Liver (tissue), 9 donors: ENCODE data around the gene SMTNL2. TPM values are rescaled to one million over a fixed set of nuclear protein-coding genes. Genes with fewer than 3 reads are reported as not detected.

Source experiments
- DNase-seq: peaks from one replicate; pipeline ENCODE4 v3.0.0-alpha.2; 2017; ENCODE audit warnings: low spot score
- H3K27ac ChIP-seq, 2 donors: one replicate each; pipeline ENCODE4 v1.7.0; 2013; ENCODE audit warnings: inconsistent platforms in 2 of 2, low read length in 2 of 2, control low read depth in 1 of 2, low read depth in 1 of 2, mild to moderate bottlenecking in 1 of 2
- H3K27me3 ChIP-seq, 4 donors: one replicate each; pipeline versions ENCODE4 v1.6.1 to v1.7.0; 2013; ENCODE audit warnings: low read length in 3 of 4, inconsistent platforms in 1 of 4, mild to moderate bottlenecking in 1 of 4, moderate library complexity in 1 of 4; ENCODE audit not compliant: control insufficient read depth in 4 of 4, insufficient read depth in 4 of 4
- H3K36me3 ChIP-seq, 4 donors: one replicate each; pipeline versions ENCODE4 v1.6.1 to v1.7.0; 2013; ENCODE audit warnings: low read length in 3 of 4, mild to moderate bottlenecking in 3 of 4, low read depth in 1 of 4, moderate library complexity in 1 of 4; ENCODE audit not compliant: control insufficient read depth in 4 of 4, insufficient read depth in 3 of 4
- H3K4me1 ChIP-seq, 4 donors: one replicate each; pipeline versions ENCODE4 v1.6.1 to v1.7.0; 2013; ENCODE audit warnings: low read length in 3 of 4, mild to moderate bottlenecking in 3 of 4, moderate library complexity in 1 of 4; ENCODE audit not compliant: control insufficient read depth in 4 of 4, insufficient read depth in 4 of 4
- H3K4me3 ChIP-seq, 3 donors: one replicate each; pipeline versions ENCODE4 v1.6.1 to v1.7.0; 2013; ENCODE audit warnings: low read length in 3 of 3, control low read depth in 1 of 3, low read depth in 1 of 3, mild to moderate bottlenecking in 1 of 3
- H3K9ac ChIP-seq, 2 donors: one replicate each; pipeline ENCODE4 v1.7.0; 2013; ENCODE audit warnings: low read length in 2 of 2, mild to moderate bottlenecking in 2 of 2, moderate library complexity in 2 of 2, control low read depth in 1 of 2, low read depth in 1 of 2
- H3K9me3 ChIP-seq, 4 donors: one replicate each; pipeline versions ENCODE4 v1.6.1 to v1.7.0; 2013; ENCODE audit warnings: low read length in 3 of 4; ENCODE audit not compliant: control insufficient read depth in 4 of 4
- CTCF ChIP-seq: fragments of 150-350 bp; IDR thresholded peaks from 2 replicates; pipeline ENCODE4 v1.5.1; 2017; ENCODE audit warnings: improper control_type of control experiment, low read depth, low read length; ENCODE audit not compliant: missing input control
- EGR1 ChIP-seq, 2 donors: IDR thresholded peaks; 2 replicates each; pipeline ENCODE4 v1.6.1; 2016 to 2018; ENCODE audit warnings: antibody characterized with exemption in 2 of 2, low read depth in 2 of 2
- FOXA1 ChIP-seq: IDR thresholded peaks from 2 replicates; pipeline ENCODE4 v1.6.1; 2016; ENCODE audit warnings: antibody characterized with exemption
- FOXA2 ChIP-seq: IDR thresholded peaks from 2 replicates; pipeline ENCODE4 v1.6.1; 2016; ENCODE audit warnings: antibody characterized with exemption
- GABPA ChIP-seq, 2 donors: IDR thresholded peaks in 1 of 2; conservative IDR thresholded peaks in 1 of 2; 2 replicates each; pipeline ENCODE4 v1.6.1; 2016; ENCODE audit warnings: antibody characterized with exemption in 2 of 2, mild to moderate bottlenecking in 1 of 2, moderate library complexity in 1 of 2
- HNF4A ChIP-seq, 2 donors: conservative IDR thresholded peaks; 2 replicates each; pipeline ENCODE4 v1.6.1; 2016; ENCODE audit warnings: antibody characterized with exemption in 2 of 2, mild to moderate bottlenecking in 2 of 2
- HNF4G ChIP-seq: IDR thresholded peaks from 2 replicates; pipeline ENCODE4 v1.6.1; 2016; ENCODE audit warnings: antibody characterized with exemption
- JUND ChIP-seq, 2 donors: IDR thresholded peaks; 2 replicates each; pipeline ENCODE4 v1.6.1; 2016; ENCODE audit warnings: antibody characterized with exemption in 2 of 2
- MAX ChIP-seq: IDR thresholded peaks from 2 replicates; pipeline ENCODE4 v1.6.1; 2016; ENCODE audit warnings: antibody characterized with exemption
- NR2F2 ChIP-seq: IDR thresholded peaks from 2 replicates; pipeline ENCODE4 v1.6.1; 2016; ENCODE audit warnings: antibody characterized with exemption
- RAD21 ChIP-seq, 2 donors: IDR thresholded peaks; 2 replicates each; pipeline ENCODE4 v1.6.1; 2016; ENCODE audit warnings: antibody characterized with exemption in 2 of 2, mild to moderate bottlenecking in 2 of 2
- RXRA ChIP-seq, 2 donors: IDR thresholded peaks; 2 replicates each; pipeline ENCODE4 v1.6.1; 2017 to 2018; ENCODE audit warnings: antibody characterized with exemption in 2 of 2, mild to moderate bottlenecking in 1 of 2
- SP1 ChIP-seq: IDR thresholded peaks from 2 replicates; pipeline ENCODE4 v1.6.1; 2018; ENCODE audit warnings: antibody characterized with exemption, mild to moderate bottlenecking
- TAF1 ChIP-seq: conservative IDR thresholded peaks from 2 replicates; pipeline ENCODE4 v1.6.1; 2016; ENCODE audit warnings: antibody characterized with exemption, mild to moderate bottlenecking
- YY1 ChIP-seq: IDR thresholded peaks from 2 replicates; pipeline ENCODE4 v1.6.1; 2016; ENCODE audit warnings: antibody characterized with exemption, mild to moderate bottlenecking
- WGBS: extraction: QIAGEN DNeasy Blood & Tissue Kit; methylation state at CpG from one replicate; pipeline ENCODE4 v1.1.7; 2013; 5-methylcytosine and 5-hydroxymethylcytosine counted together
- polyA plus RNA-seq, 2 donors: library from polyadenylated mRNA; stranded (reverse) in 1 of 2; unstranded in 1 of 2; fragments of 200-250 nt in 1 of 2; fragments of >200 nt in 1 of 2; fragmentation: Nextera tagmentation in 1 of 2; extraction: Ambion mirVana in 1 of 2; gene quantifications; one replicate each; pipeline versions ENCODE4 v1.2.1 to v1.2.3, GENCODE V29; 2013 to 2015
- total RNA-seq, 2 donors: library from RNA; depleted of rRNA; stranded (reverse); fragments of >200 nt; gene quantifications; one replicate each; pipeline ENCODE4 v1.2.3, GENCODE V29; 2014
- TF ChIP-seq, protein P1 (sequence below): IDR thresholded peaks from 2 replicates; pipeline ENCODE4 v1.6.1; 2016; ENCODE audit warnings: antibody characterized with exemption
- TF ChIP-seq, protein P2 (sequence below): IDR thresholded peaks from 2 replicates; pipeline ENCODE4 v1.6.1; 2016; ENCODE audit warnings: antibody characterized with exemption
- TF ChIP-seq, protein P3 (sequence below): IDR thresholded peaks from 2 replicates; pipeline ENCODE4 v1.6.1; 2016; ENCODE audit warnings: antibody characterized with exemption, mild to moderate bottlenecking
- donor health status: healthy.
- donor health status: healthy.
- donor health status: healthy.
- donor health status: healthy.
- donor health status: healthy.

Gene SMTNL2
- total and polyA plus RNA-seq, 4 donors, result 0.13 to 0.29 TPM; not detected in 2

GRCh38 chr17:4566785-4567184 lies 17.5 kb upstream of the SMTNL2 start:
- H3K27ac ChIP-seq, result no peak overlapping the region
- H3K27me3 ChIP-seq, result no peaks in the 10 kb centered on the region
- DNase-seq, result peak; percentile 57
- TF ChIP-seq JUND (IDR thresholded peaks at IDR 0.05) (no peak), RAD21 (IDR thresholded peaks at IDR 0.05) (peak; percentile 83 to 91), NR2F2 (peak; percentile 15), FOXA2 (no peak), CTCF (peak; percentile 78), HNF4A (conservative IDR thresholded peaks at IDR 0.05) (peak in 1 of 2 donors; percentile 32)
- TF ChIP-seq, protein P1, sequence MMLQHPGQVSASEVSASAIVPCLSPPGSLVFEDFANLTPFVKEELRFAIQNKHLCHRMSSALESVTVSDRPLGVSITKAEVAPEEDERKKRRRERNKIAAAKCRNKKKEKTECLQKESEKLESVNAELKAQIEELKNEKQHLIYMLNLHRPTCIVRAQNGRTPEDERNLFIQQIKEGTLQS, result no peak
- H3K36me3 ChIP-seq, result no peaks in the 10 kb centered on the region
- no peak overlapping the region for H3K9ac ChIP-seq
- 22% methylated on average over 5 of the region's 5 CpGs for whole genome bisulfite sequencing
- peaks cover 0 to 8% (median 2%) of the 10 kb centered on the region in 4 donors for H3K4me1 ChIP-seq
- H3K9me3 ChIP-seq, result no peaks in the 10 kb centered on the region
- H3K4me3 ChIP-seq, result no peak overlapping the region

DNA sequence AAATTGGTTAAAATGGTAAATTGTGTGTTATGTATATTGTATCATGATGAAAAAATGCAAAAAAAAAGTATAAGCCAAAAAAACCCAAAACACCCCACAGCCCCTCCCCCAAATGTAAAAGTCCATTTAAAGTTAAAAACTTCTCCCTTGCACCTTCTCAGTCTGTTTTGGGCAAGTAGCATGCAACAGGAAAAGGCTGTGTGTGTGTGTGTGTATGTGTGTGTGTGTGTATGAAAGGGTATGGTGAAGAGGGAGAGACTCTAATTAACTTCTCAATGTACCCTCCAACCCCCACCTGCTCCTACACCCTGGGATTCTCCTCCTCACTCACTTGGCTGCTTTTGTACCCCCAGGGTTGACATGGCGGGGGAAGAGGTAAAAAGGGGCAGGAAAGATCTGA lies 14.7 kb upstream of the SMTNL2 start:
- WGBS, result 98% methylated on average over 1 of the region's 1 CpG
- DNase-seq, result no peak
- Histone ChIP-seq H3K36me3 (no peaks in the 10 kb centered on the region), H3K9ac (no peak overlapping the region), H3K4me3 (no peak overlapping the region), H3K9me3 (no peaks in the 10 kb centered on the region), H3K27me3 (no peaks in the 10 kb centered on the region), H3K4me1 (peaks cover 0 to 11% (median 4%) of the 10 kb centered on the region in 4 donors), H3K27ac (no peak overlapping the region)
- TF ChIP-seq, protein P2, sequence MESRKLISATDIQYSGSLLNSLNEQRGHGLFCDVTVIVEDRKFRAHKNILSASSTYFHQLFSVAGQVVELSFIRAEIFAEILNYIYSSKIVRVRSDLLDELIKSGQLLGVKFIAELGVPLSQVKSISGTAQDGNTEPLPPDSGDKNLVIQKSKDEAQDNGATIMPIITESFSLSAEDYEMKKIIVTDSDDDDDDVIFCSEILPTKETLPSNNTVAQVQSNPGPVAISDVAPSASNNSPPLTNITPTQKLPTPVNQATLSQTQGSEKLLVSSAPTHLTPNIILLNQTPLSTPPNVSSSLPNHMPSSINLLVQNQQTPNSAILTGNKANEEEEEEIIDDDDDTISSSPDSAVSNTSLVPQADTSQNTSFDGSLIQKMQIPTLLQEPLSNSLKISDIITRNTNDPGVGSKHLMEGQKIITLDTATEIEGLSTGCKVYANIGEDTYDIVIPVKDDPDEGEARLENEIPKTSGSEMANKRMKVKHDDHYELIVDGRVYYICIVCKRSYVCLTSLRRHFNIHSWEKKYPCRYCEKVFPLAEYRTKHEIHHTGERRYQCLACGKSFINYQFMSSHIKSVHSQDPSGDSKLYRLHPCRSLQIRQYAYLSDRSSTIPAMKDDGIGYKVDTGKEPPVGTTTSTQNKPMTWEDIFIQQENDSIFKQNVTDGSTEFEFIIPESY, result no peak
- no peak for TF ChIP-seq MAX
- TF ChIP-seq, protein P3, sequence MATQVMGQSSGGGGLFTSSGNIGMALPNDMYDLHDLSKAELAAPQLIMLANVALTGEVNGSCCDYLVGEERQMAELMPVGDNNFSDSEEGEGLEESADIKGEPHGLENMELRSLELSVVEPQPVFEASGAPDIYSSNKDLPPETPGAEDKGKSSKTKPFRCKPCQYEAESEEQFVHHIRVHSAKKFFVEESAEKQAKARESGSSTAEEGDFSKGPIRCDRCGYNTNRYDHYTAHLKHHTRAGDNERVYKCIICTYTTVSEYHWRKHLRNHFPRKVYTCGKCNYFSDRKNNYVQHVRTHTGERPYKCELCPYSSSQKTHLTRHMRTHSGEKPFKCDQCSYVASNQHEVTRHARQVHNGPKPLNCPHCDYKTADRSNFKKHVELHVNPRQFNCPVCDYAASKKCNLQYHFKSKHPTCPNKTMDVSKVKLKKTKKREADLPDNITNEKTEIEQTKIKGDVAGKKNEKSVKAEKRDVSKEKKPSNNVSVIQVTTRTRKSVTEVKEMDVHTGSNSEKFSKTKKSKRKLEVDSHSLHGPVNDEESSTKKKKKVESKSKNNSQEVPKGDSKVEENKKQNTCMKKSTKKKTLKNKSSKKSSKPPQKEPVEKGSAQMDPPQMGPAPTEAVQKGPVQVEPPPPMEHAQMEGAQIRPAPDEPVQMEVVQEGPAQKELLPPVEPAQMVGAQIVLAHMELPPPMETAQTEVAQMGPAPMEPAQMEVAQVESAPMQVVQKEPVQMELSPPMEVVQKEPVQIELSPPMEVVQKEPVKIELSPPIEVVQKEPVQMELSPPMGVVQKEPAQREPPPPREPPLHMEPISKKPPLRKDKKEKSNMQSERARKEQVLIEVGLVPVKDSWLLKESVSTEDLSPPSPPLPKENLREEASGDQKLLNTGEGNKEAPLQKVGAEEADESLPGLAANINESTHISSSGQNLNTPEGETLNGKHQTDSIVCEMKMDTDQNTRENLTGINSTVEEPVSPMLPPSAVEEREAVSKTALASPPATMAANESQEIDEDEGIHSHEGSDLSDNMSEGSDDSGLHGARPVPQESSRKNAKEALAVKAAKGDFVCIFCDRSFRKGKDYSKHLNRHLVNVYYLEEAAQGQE, result no peak
- TF ChIP-seq RXRA (IDR thresholded peaks at IDR 0.05), result no peak
- no peak for TF ChIP-seq EGR1 (IDR thresholded peaks at IDR 0.05; ENCODE audit: low read depth in 2 of 2)
- TF ChIP-seq, protein P1, result no peak
- TF ChIP-seq TAF1, result no peak
- TF ChIP-seq JUND (IDR thresholded peaks at IDR 0.05), result no peak
- TF ChIP-seq RAD21 (IDR thresholded peaks at IDR 0.05), result no peak
- TF ChIP-seq YY1, result no peak
- TF ChIP-seq GABPA (IDR thresholded peaks at IDR 0.05 in 1 of 2, conservative IDR thresholded peaks at IDR 0.05 in 1 of 2), result no peak
- TF ChIP-seq FOXA1, result no peak
- no peak for TF ChIP-seq SP1
- TF ChIP-seq CTCF, result no peak
- no peak for TF ChIP-seq HNF4G
